ENCODE results near the gene MSI2. TPM values are rescaled to one million over a fixed set of nuclear protein-coding genes. Genes with fewer than 3 reads are reported as not detected.

Gene MSI2
- total RNA-seq, 1 experiment from 2014 or later, result 169 TPM

- Histone ChIP-seq H2AFZ (ENCODE audit: low read length) (no peak overlapping the region), H3K9me3 (ENCODE audit: low read length) (no peaks in the 10 kb centered on the region), H3K4me2 (ENCODE audit: low read depth, low read length, poor library complexity, severe bottlenecking) (no peak overlapping the region), H3K27me3 (ENCODE audit: low read length) (no peaks in the 10 kb centered on the region), H4K20me1 (ENCODE audit: insufficient read depth, low read depth, low read length) (no peaks in the 10 kb centered on the region), H3K9ac (ENCODE audit: low read length) (no peak overlapping the region), H3K4me1 (ENCODE audit: low read length) (peaks cover 11% of the 10 kb centered on the region), H3K27ac (ENCODE audit: low read length) (no peak overlapping the region), H3K36me3 (ENCODE audit: insufficient read depth, low read length) (peaks cover 2% of the 10 kb centered on the region; the same call in 1 of the 2 replicates), H3K9me2 (replicated peaks; ENCODE audit: insufficient read depth, low read length) (no peaks in the 10 kb centered on the region), H3K79me2 (ENCODE audit: low read length) (no peaks in the 10 kb centered on the region), H3K4me3 (ENCODE audit: low read length) (no peak overlapping the region)
- no peak for DNase-seq
Measured at GRCh38 chr17:57699751-57700219, 443.5 kb downstream of the MSI2 start.

- H3K4me1 ChIP-seq (ENCODE audit: low read length), result peaks cover 11% of the 10 kb centered on the region
- H3K9me3 ChIP-seq (ENCODE audit: low read length), result no peaks in the 10 kb centered on the region
- no peaks in the 10 kb centered on the region for H3K36me3 ChIP-seq (ENCODE audit: insufficient read depth, low read length)
- no peaks in the 10 kb centered on the region for H3K79me2 ChIP-seq (ENCODE audit: low read length)
- H3K9ac ChIP-seq (ENCODE audit: low read length), result no peak overlapping the region
- H2AFZ ChIP-seq (ENCODE audit: low read length), result no peak overlapping the region
- H4K20me1 ChIP-seq (ENCODE audit: insufficient read depth, low read depth, low read length), result no peaks in the 10 kb centered on the region
- no peaks in the 10 kb centered on the region for H3K9me2 ChIP-seq (replicated peaks; ENCODE audit: insufficient read depth, low read length)
- no peak for DNase-seq
- H3K4me2 ChIP-seq (ENCODE audit: low read depth, low read length, poor library complexity, severe bottlenecking), result no peak overlapping the region
- no peak overlapping the region for H3K27ac ChIP-seq (ENCODE audit: low read length)
- H3K4me3 ChIP-seq (ENCODE audit: low read length), result no peak overlapping the region
- no peaks in the 10 kb centered on the region for H3K27me3 ChIP-seq (ENCODE audit: low read length)
Measured at GRCh38 chr17:57701124-57701523, 444.8 kb downstream of the MSI2 start.

GRCh38 chr17:57703273-57703672 lies 446.9 kb downstream of the MSI2 start:
- no peaks in the 10 kb centered on the region for H3K27me3 ChIP-seq (ENCODE audit: low read length)

GRCh38 chr17:57704448-57704847 lies 448.1 kb downstream of the MSI2 start:
- Histone ChIP-seq H3K36me3 (ENCODE audit: insufficient read depth, low read length) (no peaks in the 10 kb centered on the region), H3K27me3 (ENCODE audit: low read length) (no peaks in the 10 kb centered on the region), H3K9ac (ENCODE audit: low read length) (no peak overlapping the region), H3K79me2 (ENCODE audit: low read length) (no peaks in the 10 kb centered on the region), H4K20me1 (ENCODE audit: insufficient read depth, low read depth, low read length) (no peaks in the 10 kb centered on the region), H3K9me2 (replicated peaks; ENCODE audit: insufficient read depth, low read length) (no peaks in the 10 kb centered on the region), H3K4me3 (ENCODE audit: low read length) (no peak overlapping the region), H3K4me2 (ENCODE audit: low read depth, low read length, poor library complexity, severe bottlenecking) (no peak overlapping the region), H3K9me3 (ENCODE audit: low read length) (no peaks in the 10 kb centered on the region), H3K27ac (ENCODE audit: low read length) (no peak overlapping the region), H2AFZ (ENCODE audit: low read length) (no peak overlapping the region), H3K4me1 (ENCODE audit: low read length) (no peaks in the 10 kb centered on the region)
- DNase-seq, result no peak

More at GRCh38 chr17:57703273-57703672, 446.9 kb downstream of the MSI2 start:
- Histone ChIP-seq H3K4me2 (ENCODE audit: low read depth, low read length, poor library complexity, severe bottlenecking) (no peak overlapping the region), H3K27ac (ENCODE audit: low read length) (no peak overlapping the region), H3K4me1 (ENCODE audit: low read length) (peaks cover 4% of the 10 kb centered on the region), H3K9me2 (replicated peaks; ENCODE audit: insufficient read depth, low read length) (no peaks in the 10 kb centered on the region), H3K79me2 (ENCODE audit: low read length) (no peaks in the 10 kb centered on the region), H4K20me1 (ENCODE audit: insufficient read depth, low read depth, low read length) (no peaks in the 10 kb centered on the region), H3K4me3 (ENCODE audit: low read length) (no peak overlapping the region), H3K9ac (ENCODE audit: low read length) (no peak overlapping the region), H3K36me3 (ENCODE audit: insufficient read depth, low read length) (no peaks in the 10 kb centered on the region), H2AFZ (ENCODE audit: low read length) (no peak overlapping the region), H3K9me3 (ENCODE audit: low read length) (no peaks in the 10 kb centered on the region)
- no peak for DNase-seq

- H3K9me2 ChIP-seq (replicated peaks; ENCODE audit: insufficient read depth, low read length), result no peaks in the 10 kb centered on the region
- H3K9ac ChIP-seq (ENCODE audit: low read length), result no peak overlapping the region
- H3K4me2 ChIP-seq (ENCODE audit: low read depth, low read length, poor library complexity, severe bottlenecking), result no peak overlapping the region
- no peak overlapping the region for H3K27ac ChIP-seq (ENCODE audit: low read length)
- H3K79me2 ChIP-seq (ENCODE audit: low read length), result no peaks in the 10 kb centered on the region
- no peak for DNase-seq
- no peak overlapping the region for H3K4me3 ChIP-seq (ENCODE audit: low read length)
- no peaks in the 10 kb centered on the region for H3K27me3 ChIP-seq (ENCODE audit: low read length)
- H3K36me3 ChIP-seq (ENCODE audit: insufficient read depth, low read length), result no peaks in the 10 kb centered on the region
- no peak overlapping the region for H2AFZ ChIP-seq (ENCODE audit: low read length)
- H3K4me1 ChIP-seq (ENCODE audit: low read length), result no peaks in the 10 kb centered on the region
- no peaks in the 10 kb centered on the region for H4K20me1 ChIP-seq (ENCODE audit: insufficient read depth, low read depth, low read length)
- H3K9me3 ChIP-seq (ENCODE audit: low read length), result no peaks in the 10 kb centered on the region; the same call in 1 of the 2 replicates
Measured at GRCh38 chr17:57705921-57706695, 449.8 kb downstream of the MSI2 start.

- Histone ChIP-seq H3K9me3 (ENCODE audit: low read length) (no peaks in the 10 kb centered on the region; the same call in 1 of the 2 replicates), H3K4me3 (ENCODE audit: low read length) (no peak overlapping the region), H3K4me2 (ENCODE audit: low read depth, low read length, poor library complexity, severe bottlenecking) (no peak overlapping the region), H4K20me1 (ENCODE audit: insufficient read depth, low read depth, low read length) (no peaks in the 10 kb centered on the region), H3K36me3 (ENCODE audit: insufficient read depth, low read length) (no peaks in the 10 kb centered on the region), H3K9me2 (replicated peaks; ENCODE audit: insufficient read depth, low read length) (no peaks in the 10 kb centered on the region), H3K79me2 (ENCODE audit: low read length) (no peaks in the 10 kb centered on the region), H3K27me3 (ENCODE audit: low read length) (no peaks in the 10 kb centered on the region), H3K9ac (ENCODE audit: low read length) (no peak overlapping the region), H2AFZ (ENCODE audit: low read length) (no peak overlapping the region), H3K27ac (ENCODE audit: low read length) (no peak overlapping the region), H3K4me1 (ENCODE audit: low read length) (no peaks in the 10 kb centered on the region)
- no peak for DNase-seq
Measured at GRCh38 chr17:57706761-57707160, 450.4 kb downstream of the MSI2 start.

GRCh38 chr17:57707892-57708291 lies 451.6 kb downstream of the MSI2 start:
- Histone ChIP-seq H3K9ac (ENCODE audit: low read length) (no peak overlapping the region), H3K4me1 (ENCODE audit: low read length) (no peaks in the 10 kb centered on the region), H3K9me3 (ENCODE audit: low read length) (no peaks in the 10 kb centered on the region; the same call in 1 of the 2 replicates), H3K4me3 (ENCODE audit: low read length) (no peak overlapping the region), H3K9me2 (replicated peaks; ENCODE audit: insufficient read depth, low read length) (no peaks in the 10 kb centered on the region), H4K20me1 (ENCODE audit: insufficient read depth, low read depth, low read length) (no peaks in the 10 kb centered on the region), H3K27me3 (ENCODE audit: low read length) (no peaks in the 10 kb centered on the region), H3K36me3 (ENCODE audit: insufficient read depth, low read length) (no peaks in the 10 kb centered on the region), H2AFZ (ENCODE audit: low read length) (no peak overlapping the region), H3K79me2 (ENCODE audit: low read length) (no peaks in the 10 kb centered on the region), H3K27ac (ENCODE audit: low read length) (no peak overlapping the region), H3K4me2 (ENCODE audit: low read depth, low read length, poor library complexity, severe bottlenecking) (no peak overlapping the region)
- no peak for DNase-seq

GRCh38 chr17:57708410-57708809 lies 452.1 kb downstream of the MSI2 start:
- no peaks in the 10 kb centered on the region for H3K27me3 ChIP-seq (ENCODE audit: low read length)
- DNase-seq, result no peak
- no peak overlapping the region for H3K4me3 ChIP-seq (ENCODE audit: low read length)
- H2AFZ ChIP-seq (ENCODE audit: low read length), result no peak overlapping the region
- H3K9me2 ChIP-seq (replicated peaks; ENCODE audit: insufficient read depth, low read length), result no peaks in the 10 kb centered on the region
- no peak overlapping the region for H3K9ac ChIP-seq (ENCODE audit: low read length)
- no peaks in the 10 kb centered on the region for H3K79me2 ChIP-seq (ENCODE audit: low read length)
- H3K4me1 ChIP-seq (ENCODE audit: low read length), result no peaks in the 10 kb centered on the region
- no peak overlapping the region for H3K27ac ChIP-seq (ENCODE audit: low read length)
- H4K20me1 ChIP-seq (ENCODE audit: insufficient read depth, low read depth, low read length), result no peaks in the 10 kb centered on the region
- H3K36me3 ChIP-seq (ENCODE audit: insufficient read depth, low read length), result no peaks in the 10 kb centered on the region
- no peaks in the 10 kb centered on the region; the same call in 1 of the 2 replicates for H3K9me3 ChIP-seq (ENCODE audit: low read length)
- no peak overlapping the region for H3K4me2 ChIP-seq (ENCODE audit: low read depth, low read length, poor library complexity, severe bottlenecking)
